GM12878 (cell line): ENCODE results near the gene TSLP. TPM values are rescaled to one million over a fixed set of nuclear protein-coding genes. Genes with fewer than 3 reads are reported as not detected.

Experiments used
- ATAC-seq: fragments of 200-7000 bp; cut with Tn5 transposase; 3 replicates; pipeline ENCODE4 v1.9.1; 2020; ENCODE audit warnings: mild to moderate bottlenecking, moderate library complexity
- BruUV-seq: library from RNA; stranded (reverse); fragments of 400-500 nt; replicated peaks from 2 replicates; lab custom pipeline; 2021; lab: Mats Ljungman, UMichigan
- CTCF ChIA-PET: fragments of 300-600 bp; sonication (Branson Sonifier 250); formaldehyde crosslinking; extraction: SDS; loops from one replicate; lab custom pipeline; 2021; ENCODE audit warnings: inconsistent platforms; lab: Yijun Ruan, JAX
- POLR2A ChIA-PET: fragments of 350-600 bp; formaldehyde crosslinking; extraction: SDS; loops from one replicate; lab custom pipeline; 2021; ENCODE audit warnings: inconsistent platforms; lab: Charles Lee
- RAD21 ChIA-PET: fragments of 300-600 bp; sonication (Branson Sonifier 250); formaldehyde crosslinking; loops from one replicate; lab custom pipeline; 2023; ENCODE audit warnings: antibody characterized with exemption; ENCODE audit not compliant: unreplicated experiment; lab: Charles Lee
- SMC1A ChIA-PET: fragments of 300-600 bp; sonication (Branson Sonifier 250); formaldehyde crosslinking; loops from one replicate; lab custom pipeline; 2023; ENCODE audit not compliant: unreplicated experiment, uncharacterized antibody; lab: Charles Lee
- DNase-seq: peaks from one replicate; pipeline ENCODE4 v3.0.0-alpha.2; 2011; ENCODE audit warnings: low read depth, low spot score
- FAIRE-seq: peaks from 3 replicates; lab custom pipeline; 2011; peaks lifted over from hg19 to GRCh38; lab: Jason Lieb, UNC
- H2AFZ ChIP-seq: 2 replicates; pipeline ENCODE4 v1.6.0; 2011; ENCODE audit warnings: low read depth, low read length, control low read depth; ENCODE audit not compliant: control insufficient read depth
- H3K27ac ChIP-seq: 2 replicates; pipeline ENCODE4 v1.5.1; 2011; ENCODE audit warnings: control low read depth; ENCODE audit not compliant: control insufficient read depth, insufficient read depth
- H3K27me3 ChIP-seq, 2 experiments: replicated peaks in 1 of 2; 2 replicates each; pipeline versions ENCODE4 v1.6.0 to v1.6.1; 2011; ENCODE audit warnings: low read length in 1 of 2; ENCODE audit not compliant: control insufficient read depth in 2 of 2, insufficient read depth in 2 of 2
- H3K36me3 ChIP-seq, 2 experiments: 2 replicates each; pipeline ENCODE4 v1.5.1; 2011; ENCODE audit warnings: low read length in 1 of 2; ENCODE audit not compliant: control insufficient read depth in 2 of 2, insufficient read depth in 2 of 2
- H3K4me1 ChIP-seq: 2 replicates; pipeline ENCODE4 v1.6.1; 2011; ENCODE audit warnings: mild to moderate bottlenecking, low read length, moderate library complexity, mixed read lengths; ENCODE audit not compliant: control insufficient read depth, insufficient read depth
- H3K4me2 ChIP-seq: 2 replicates; pipeline ENCODE4 v1.6.0; 2011; ENCODE audit warnings: control low read depth; ENCODE audit not compliant: control insufficient read depth, insufficient read depth
- H3K4me3 ChIP-seq: fragments of 200-600 bp; sonication (generic); 2 replicates; pipeline ENCODE4 v1.5.1; 2016
- H3K79me2 ChIP-seq: 2 replicates; pipeline ENCODE4 v1.6.0; 2011; ENCODE audit warnings: low read length; ENCODE audit not compliant: control insufficient read depth, insufficient read depth
- H3K9ac ChIP-seq: 2 replicates; pipeline ENCODE4 v1.8.0; 2011; ENCODE audit warnings: low read length, control low read depth, mixed read lengths; ENCODE audit not compliant: control insufficient read depth, insufficient read depth
- H3K9me3 ChIP-seq: replicated peaks from 3 replicates; pipeline ENCODE4 v1.5.1; 2011; ENCODE audit warnings: mild to moderate bottlenecking, low read length; ENCODE audit not compliant: control insufficient read depth, insufficient read depth
- H4K20me1 ChIP-seq: 2 replicates; pipeline ENCODE4 v1.6.0; 2011; ENCODE audit not compliant: control insufficient read depth, insufficient read depth
- ATF7 ChIP-seq: fragments of 450-650 bp; IDR thresholded peaks from 2 replicates; pipeline ENCODE4 v1.6.1; 2016; ENCODE audit warnings: low read depth, mild to moderate bottlenecking
- SRF ChIP-seq, 2 experiments: IDR thresholded peaks; 2 replicates each; pipeline ENCODE4 v1.6.1; 2011; ENCODE audit warnings: low read depth in 2 of 2, low read length in 2 of 2, mild to moderate bottlenecking in 1 of 2, moderate library complexity in 1 of 2
- SUZ12 ChIP-seq: fragments of 200-600 bp; sonication (generic); IDR thresholded peaks from one replicate; pipeline ENCODE4 v1.6.1; 2018; ENCODE audit warnings: antibody characterized with exemption, mild to moderate bottlenecking; ENCODE audit not compliant: unreplicated experiment
- TAF1 ChIP-seq: IDR thresholded peaks from 2 replicates; pipeline ENCODE4 v1.6.1; 2011; ENCODE audit warnings: mild to moderate bottlenecking, low read depth, low read length, borderline replicate concordance
- WGBS: methylation state at CpG from one replicate; pipeline ENCODE4 v1.1.6; 2016; ENCODE audit warnings: low lambda C conversion rate; ENCODE audit not compliant: insufficient replicate concordance, insufficient coverage; ENCODE audit errors: missing lambda C conversion rate; 5-methylcytosine and 5-hydroxymethylcytosine counted together
- in situ Hi-C: fragments of 300-500 bp; cut with MboI; formaldehyde crosslinking; loops from 9 replicates; pipeline ENCODE4 v1.14.3; 2018; ENCODE audit warnings: mixed read lengths
- intact Hi-C: fragments of 100-400 bp; cut with micrococcal nuclease; formaldehyde crosslinking; loops from one replicate; pipeline ENCODE4 v1.14.2; 2022; ENCODE audit not compliant: unreplicated experiment
- polyA plus RNA-seq, 11 experiments: library from polyadenylated mRNA; depleted of rRNA in 4 of 11; unstranded in 6 of 11; stranded (reverse) in 5 of 11; fragments of >200 nt; fragmentation: Nextera tagmentation in 4 of 11; fragmentation: Illumina TruSeq in 1 of 11; extraction: Ambion mirVana in 4 of 11; extraction: Trizol in 1 of 11; gene quantifications; 1 replicate in 1 of 11; 2 replicates in 10 of 11; pipeline versions ENCODE4 v1.2.1 to v1.2.3, GENCODE V29; 2011 to 2016; ENCODE audit warnings: inconsistent platforms in 2 of 11, missing spikeins in 2 of 11, low read depth in 1 of 11
- total RNA-seq, 4 experiments: library from RNA; depleted of rRNA in 3 of 4; stranded (reverse); fragments of >200 nt in 3 of 4; fragmentation: Illumina TruSeq in 1 of 4; extraction: Trizol in 1 of 4; gene quantifications; 2 replicates each; pipeline versions ENCODE4 v1.2.1 to v1.2.3, GENCODE V29; 2013 to 2021

TSLP gene
- total and polyA plus RNA-seq, 10 of the 15 experiments (the other 5 are each of a cell fraction or from before 2014, with no cell fraction given): 0.05 to 0.32 TPM; not detected in 8

DNA sequence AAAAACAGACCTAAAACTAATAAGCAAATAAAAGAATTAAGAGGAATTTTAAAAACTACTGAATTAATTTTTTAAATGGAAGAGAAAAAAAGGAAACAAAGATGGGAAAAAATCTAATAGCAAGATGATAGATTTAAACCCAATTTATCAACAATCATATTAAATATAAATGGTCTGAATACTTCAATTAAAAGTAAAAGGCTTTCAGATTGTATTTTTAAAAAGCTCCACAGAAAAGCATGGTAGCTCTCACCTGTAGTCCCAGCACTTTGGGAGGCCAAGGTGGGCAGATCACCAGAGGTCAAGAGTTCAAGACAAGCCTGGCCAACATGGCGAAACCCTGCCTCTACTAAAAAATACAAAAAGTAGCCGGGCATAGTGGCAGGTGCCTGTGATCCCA, 11.3 kb upstream of the TSLP start:
- ChIA-PET SMC1A (no interaction called here), CTCF (interaction anchor here (1.1 kb wide), 1 partner anchor 11 kb away, joined by 3 read pairs; no protein-coding TSS in a partner anchor), RAD21 (no interaction called here), POLR2A (no interaction called here)
- no peak overlapping the region for H3K4me3 ChIP-seq
- H3K4me2 ChIP-seq: no peak overlapping the region
- no peaks in the 10 kb centered on the region for H3K36me3 ChIP-seq
- no peak overlapping the region for H3K27ac ChIP-seq
- no peak for TF ChIP-seq TAF1
- TF ChIP-seq SUZ12: no peak
- TF ChIP-seq ATF7: no peak
- H3K9ac ChIP-seq: no peak overlapping the region
- ATAC-seq (no peak), FAIRE-seq (no peak), DNase-seq (no peak)
- no peaks in the 10 kb centered on the region for H3K9me3 ChIP-seq
- in situ Hi-C loops (loop anchor here (10.0 kb wide), 1 partner anchor 305 kb away; no protein-coding TSS in a partner anchor), intact Hi-C loops (no loop called here)
- BruUV-seq: no TSS peak
- H3K79me2 ChIP-seq: no peaks in the 10 kb centered on the region
- WGBS: 66% methylated on average over 2 of the region's 2 CpGs
- no peaks in the 10 kb centered on the region for H4K20me1 ChIP-seq
- no peaks in the 10 kb centered on the region for H3K4me1 ChIP-seq
- no peak overlapping the region for H2AFZ ChIP-seq
- no peaks in the 10 kb centered on the region; a peak in 1 of 4 replicates for H3K27me3 ChIP-seq

DNA sequence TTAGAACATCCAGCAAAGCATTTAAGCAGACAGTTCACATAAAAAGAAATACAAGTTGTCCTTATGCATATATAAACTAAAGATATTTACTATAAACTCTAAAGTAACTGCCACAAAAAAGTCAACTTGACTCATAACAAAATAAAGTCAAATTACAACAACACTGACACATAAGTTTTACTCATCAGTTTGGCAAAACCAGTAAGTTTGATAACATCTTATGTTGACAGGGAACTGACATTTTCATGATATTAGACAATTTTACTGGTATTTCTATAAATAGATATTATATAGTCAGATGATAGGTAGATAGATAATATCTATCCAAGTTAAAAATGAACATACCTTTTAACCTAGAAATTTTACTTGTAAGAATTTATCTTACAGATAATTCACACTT, 9.9 kb upstream of the TSLP start:
- no peaks in the 10 kb centered on the region for H3K4me1 ChIP-seq
- no peak overlapping the region for H3K9ac ChIP-seq
- no peaks in the 10 kb centered on the region for H3K9me3 ChIP-seq
- no peaks in the 10 kb centered on the region for H4K20me1 ChIP-seq
- in situ Hi-C loops (loop anchor here (10.0 kb wide), 1 partner anchor 307 kb away; no protein-coding TSS in a partner anchor), intact Hi-C loops (no loop called here)
- no peak overlapping the region for H3K27ac ChIP-seq
- no peaks in the 10 kb centered on the region for H3K36me3 ChIP-seq
- ChIA-PET CTCF (interaction anchor here (1.1 kb wide), 1 partner anchor 12 kb away, joined by 3 read pairs; no protein-coding TSS in a partner anchor), RAD21 (no interaction called here), SMC1A (no interaction called here), POLR2A (no interaction called here)
- no TSS peak for BruUV-seq
- DNase-seq: no peak
- no peak overlapping the region for H3K4me3 ChIP-seq
- peaks cover 0 to 2% of the 10 kb centered on the region in 2 experiments; a peak in 3 of 4 replicates for H3K27me3 ChIP-seq
- H3K79me2 ChIP-seq: no peaks in the 10 kb centered on the region
- H3K4me2 ChIP-seq: no peak overlapping the region
- no peak for ATAC-seq
- no peak overlapping the region for H2AFZ ChIP-seq
- no peak for TF ChIP-seq SRF (IDR thresholded peaks at IDR 0.05; ENCODE audit: low read depth in 2 of 2, low read length in 2 of 2)
- no peak for FAIRE-seq
